MM.1S (cell line): Measurements from ENCODE around the gene SKOR1.

Experiments used
- DNase-seq: peaks from one replicate; pipeline ENCODE4 v3.0.0-alpha.2; 2015
- H2AFZ ChIP-seq: fragments of 300-600 bp; sonication (generic); 2 replicates; pipeline ENCODE4 v1.6.0; 2016; ENCODE audit warnings: antibody characterized with exemption, low read length
- H3F3A ChIP-seq: fragments of 300-600 bp; sonication (generic); 2 replicates; pipeline ENCODE4 v1.6.1; 2016; ENCODE audit warnings: mild to moderate bottlenecking, antibody characterized with exemption, low read length, moderate library complexity, mixed read lengths; ENCODE audit not compliant: insufficient read depth
- H3K27ac ChIP-seq: fragments of 300-600 bp; sonication (generic); 2 replicates; pipeline ENCODE4 v1.5.1; 2016; ENCODE audit warnings: mild to moderate bottlenecking, low read length
- H3K27me3 ChIP-seq: fragments of 300-600 bp; sonication (generic); replicated peaks from 2 replicates; pipeline ENCODE4 v1.6.0; 2016; ENCODE audit warnings: low read length; ENCODE audit not compliant: insufficient read depth
- H3K36me3 ChIP-seq: fragments of 300-600 bp; sonication (generic); replicated peaks from 2 replicates; pipeline ENCODE4 v1.6.1; 2016; ENCODE audit warnings: mild to moderate bottlenecking, low read length, mixed read lengths; ENCODE audit not compliant: insufficient read depth
- H3K4me1 ChIP-seq: fragments of 300-600 bp; sonication (generic); 2 replicates; pipeline ENCODE4 v1.6.1; 2016; ENCODE audit warnings: low read length, mixed read lengths
- H3K4me2 ChIP-seq: fragments of 300-600 bp; sonication (generic); 2 replicates; pipeline ENCODE4 v1.6.0; 2016; ENCODE audit warnings: low read depth, low read length
- H3K4me3 ChIP-seq: fragments of 300-600 bp; sonication (generic); 2 replicates; pipeline ENCODE4 v1.5.1; 2016; ENCODE audit warnings: low read length, mixed read lengths
- H3K79me2 ChIP-seq: fragments of 300-600 bp; sonication (generic); 2 replicates; pipeline ENCODE4 v1.6.1; 2016; ENCODE audit warnings: mixed run types, low read length, mixed read lengths
- H3K9ac ChIP-seq: fragments of 300-600 bp; sonication (generic); 2 replicates; pipeline ENCODE4 v1.6.1; 2016; ENCODE audit warnings: low read length, mixed read lengths
- H3K9me2 ChIP-seq: fragments of 300-600 bp; sonication (generic); replicated peaks from 2 replicates; pipeline ENCODE4 v1.6.1; 2016; ENCODE audit warnings: mild to moderate bottlenecking, low read length, mixed read lengths; ENCODE audit not compliant: insufficient read depth
- H3K9me3 ChIP-seq: fragments of 300-600 bp; sonication (generic); replicated peaks from 2 replicates; pipeline ENCODE4 v1.6.1; 2016; ENCODE audit warnings: mild to moderate bottlenecking, low read length, mixed read lengths; ENCODE audit not compliant: insufficient read depth
- H4K20me1 ChIP-seq: fragments of 300-600 bp; sonication (generic); 2 replicates; pipeline ENCODE4 v1.6.1; 2016; ENCODE audit warnings: mild to moderate bottlenecking, low read length, moderate library complexity, mixed read lengths; ENCODE audit not compliant: insufficient read depth
- EZH2 ChIP-seq: fragments of 300-600 bp; sonication (generic); optimal IDR thresholded peaks from 2 replicates; pipeline ENCODE3; 2017; ENCODE audit warnings: low read depth, mild to moderate bottlenecking, antibody characterized with exemption, low read length, mixed read lengths
- EZH2phosphoT487 ChIP-seq: fragments of 300-600 bp; sonication (generic); IDR thresholded peaks from 2 replicates; pipeline ENCODE4 v1.6.1; 2018; ENCODE audit warnings: antibody characterized with exemption, low read length
- TF ChIP-seq, protein P1 (sequence below): fragments of 300-600 bp; sonication (generic); IDR thresholded peaks from 2 replicates; pipeline ENCODE4 v1.5.1; 2016; ENCODE audit warnings: antibody characterized with exemption, low read length, mixed read lengths

SKOR1 gene

DNA sequence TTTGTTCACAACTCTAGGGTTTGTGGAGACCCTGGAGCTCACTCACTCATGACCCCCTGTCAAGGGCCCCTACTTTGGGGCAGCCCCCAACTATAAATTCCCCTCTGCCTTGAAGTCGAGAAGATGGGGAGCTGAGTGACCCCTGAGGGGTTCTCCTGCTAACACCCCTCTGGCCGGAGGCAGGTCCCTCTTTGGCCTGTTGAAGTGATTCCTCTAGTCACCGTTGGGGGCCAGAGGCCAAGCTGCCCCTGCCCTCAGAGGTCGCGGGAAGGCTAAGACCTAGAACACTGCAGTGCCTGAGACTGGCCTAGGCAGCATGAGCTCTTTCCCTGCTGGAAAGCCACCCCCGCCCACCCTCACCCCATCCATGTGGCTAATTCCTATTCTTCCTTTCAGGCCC lies 15.4 kb upstream of the SKOR1 start:
- Histone ChIP-seq H3F3A (no peaks in the 10 kb centered on the region), H3K79me2 (no peaks in the 10 kb centered on the region), H3K27ac (no peak overlapping the region), H3K4me3 (no peak overlapping the region), H2AFZ (no peak overlapping the region), H3K4me2 (no peak overlapping the region), H3K9me3 (no peaks in the 10 kb centered on the region), H3K36me3 (no peaks in the 10 kb centered on the region), H3K9ac (no peak overlapping the region), H4K20me1 (no peaks in the 10 kb centered on the region), H3K4me1 (no peaks in the 10 kb centered on the region), H3K27me3 (no peaks in the 10 kb centered on the region), H3K9me2 (no peaks in the 10 kb centered on the region)
- TF ChIP-seq, protein P1, sequence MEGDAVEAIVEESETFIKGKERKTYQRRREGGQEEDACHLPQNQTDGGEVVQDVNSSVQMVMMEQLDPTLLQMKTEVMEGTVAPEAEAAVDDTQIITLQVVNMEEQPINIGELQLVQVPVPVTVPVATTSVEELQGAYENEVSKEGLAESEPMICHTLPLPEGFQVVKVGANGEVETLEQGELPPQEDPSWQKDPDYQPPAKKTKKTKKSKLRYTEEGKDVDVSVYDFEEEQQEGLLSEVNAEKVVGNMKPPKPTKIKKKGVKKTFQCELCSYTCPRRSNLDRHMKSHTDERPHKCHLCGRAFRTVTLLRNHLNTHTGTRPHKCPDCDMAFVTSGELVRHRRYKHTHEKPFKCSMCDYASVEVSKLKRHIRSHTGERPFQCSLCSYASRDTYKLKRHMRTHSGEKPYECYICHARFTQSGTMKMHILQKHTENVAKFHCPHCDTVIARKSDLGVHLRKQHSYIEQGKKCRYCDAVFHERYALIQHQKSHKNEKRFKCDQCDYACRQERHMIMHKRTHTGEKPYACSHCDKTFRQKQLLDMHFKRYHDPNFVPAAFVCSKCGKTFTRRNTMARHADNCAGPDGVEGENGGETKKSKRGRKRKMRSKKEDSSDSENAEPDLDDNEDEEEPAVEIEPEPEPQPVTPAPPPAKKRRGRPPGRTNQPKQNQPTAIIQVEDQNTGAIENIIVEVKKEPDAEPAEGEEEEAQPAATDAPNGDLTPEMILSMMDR = no peak
- TF ChIP-seq EZH2 (no peak), EZH2phosphoT487 (no peak)
- no peak for DNase-seq

DNA sequence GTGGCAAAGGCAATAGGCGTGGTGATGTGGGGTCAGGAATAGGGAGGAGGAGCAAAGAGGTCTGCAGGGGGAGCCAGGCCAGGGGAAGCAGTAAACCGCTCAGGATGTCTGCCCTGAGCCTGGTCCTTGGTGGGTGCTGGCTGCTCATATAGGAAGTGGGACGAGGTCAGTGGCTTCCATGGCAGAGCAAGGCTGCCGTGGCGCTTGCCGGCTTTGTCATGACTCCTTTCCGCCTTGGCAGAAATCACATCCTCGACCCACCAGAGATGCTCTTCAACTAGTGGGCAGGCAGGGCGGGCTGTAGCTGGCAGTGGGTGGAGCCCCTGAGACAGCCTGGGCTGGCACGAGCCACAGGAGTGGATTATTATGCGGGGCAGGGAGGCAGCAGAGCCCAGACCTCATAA lies 13.1 kb upstream of the SKOR1 start:
- Histone ChIP-seq H3K79me2 (no peaks in the 10 kb centered on the region), H3F3A (no peaks in the 10 kb centered on the region), H3K27ac (no peak overlapping the region), H3K9me2 (no peaks in the 10 kb centered on the region), H3K4me2 (no peak overlapping the region), H4K20me1 (no peaks in the 10 kb centered on the region), H3K36me3 (no peaks in the 10 kb centered on the region), H3K9ac (no peak overlapping the region), H3K4me1 (no peaks in the 10 kb centered on the region), H2AFZ (no peak overlapping the region), H3K9me3 (no peaks in the 10 kb centered on the region), H3K27me3 (no peaks in the 10 kb centered on the region), H3K4me3 (no peak overlapping the region)
- TF ChIP-seq EZH2phosphoT487 (no peak), EZH2 (no peak)
- TF ChIP-seq, protein P1 = no peak
- no peak for DNase-seq

DNA sequence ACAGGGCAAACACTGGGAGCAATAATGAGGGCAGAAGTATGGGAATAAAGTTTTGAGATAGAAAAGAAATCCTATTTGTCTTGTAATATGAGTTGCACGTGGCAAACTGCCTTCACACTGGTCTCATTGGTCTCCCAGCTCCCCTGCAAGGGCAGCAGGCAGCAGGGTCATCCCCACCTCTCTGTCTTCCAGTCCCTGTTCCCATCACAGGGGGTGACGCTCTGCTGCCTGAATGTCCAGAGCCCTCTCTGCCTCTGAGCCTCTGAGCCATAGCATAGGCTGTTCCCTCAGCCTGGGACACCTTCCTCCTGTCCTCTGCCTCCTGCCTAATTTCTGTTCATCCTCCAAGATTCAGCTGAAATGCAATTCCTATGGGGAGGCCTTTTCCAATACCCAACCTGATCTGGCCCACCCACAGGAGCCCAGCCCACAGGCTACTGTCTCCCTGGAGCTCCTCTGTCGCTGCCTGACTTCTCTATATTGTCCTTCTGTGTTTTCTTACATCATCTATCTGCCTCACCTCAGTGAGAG lies 12.1 kb upstream of the SKOR1 start:
- Histone ChIP-seq H3K4me3 (no peak overlapping the region), H3K79me2 (no peaks in the 10 kb centered on the region), H4K20me1 (no peaks in the 10 kb centered on the region), H3K27me3 (no peaks in the 10 kb centered on the region), H3K27ac (no peak overlapping the region), H3K9me2 (no peaks in the 10 kb centered on the region), H3K4me2 (no peak overlapping the region), H3K9me3 (no peaks in the 10 kb centered on the region), H3K4me1 (no peaks in the 10 kb centered on the region), H3K9ac (no peak overlapping the region), H2AFZ (no peak overlapping the region), H3K36me3 (no peaks in the 10 kb centered on the region), H3F3A (no peaks in the 10 kb centered on the region)
- TF ChIP-seq EZH2phosphoT487 = no peak
- no peak for TF ChIP-seq EZH2
- TF ChIP-seq, protein P1 = no peak
- DNase-seq = no peak
